Hypothalamus (tissue), 51 donors: ENCODE measurements around the gene RAD54L.

ENCODE experiments used
- DNase-seq, 51 donors: peaks; one replicate each; lab custom pipeline; 2025; lab: John Stamatoyannopoulos, UW

Gene RAD54L

DNA sequence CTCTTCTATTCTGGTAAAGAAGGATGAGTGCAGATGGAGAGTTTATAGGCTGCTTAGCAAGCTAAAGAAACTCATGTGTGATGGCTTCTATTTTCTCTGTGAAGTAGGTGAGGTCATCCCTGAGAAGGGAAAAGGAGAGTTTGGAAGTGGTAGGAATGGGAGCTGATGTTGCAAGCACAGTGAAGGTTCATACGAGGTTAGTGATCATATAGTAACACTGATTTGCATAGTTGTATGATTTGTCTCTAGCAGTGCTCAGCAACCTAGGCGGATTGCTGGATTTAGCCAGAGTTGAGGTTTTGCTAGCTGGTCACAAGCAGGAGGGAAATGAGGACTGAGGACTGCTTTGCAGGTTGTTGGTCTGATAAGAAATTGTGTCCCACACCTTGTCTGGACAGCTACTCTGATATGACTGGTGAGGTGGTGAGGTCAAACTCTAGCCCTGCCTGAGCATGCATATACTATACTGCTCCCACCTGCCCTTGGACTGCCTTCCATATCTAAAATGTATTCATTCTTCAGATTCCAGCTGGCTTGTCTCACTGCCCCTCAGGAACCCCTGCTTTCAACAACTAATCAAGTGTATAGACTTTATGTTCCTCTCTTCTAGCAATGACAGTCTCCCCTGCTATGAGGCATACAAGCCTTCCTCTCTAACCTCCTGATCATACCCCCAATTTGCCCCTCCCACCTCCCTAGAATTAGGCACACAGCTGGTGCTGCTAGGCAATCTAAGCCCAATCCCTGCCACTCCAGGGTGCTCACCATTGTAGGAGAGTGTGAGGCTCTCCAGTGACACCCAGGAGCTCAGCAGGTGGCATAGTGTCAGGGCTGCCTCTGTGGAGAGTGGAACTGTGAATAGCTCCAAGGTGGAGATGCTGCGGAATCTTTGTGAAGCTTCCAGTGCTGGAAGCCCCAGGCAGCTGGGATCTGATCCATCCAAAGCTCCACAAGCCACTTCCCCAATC, 37.3 kb downstream of the RAD54L start:
- no peak for DNase-seq

GRCh38 chr1:46285730-46286477, 38.3 kb downstream of the RAD54L start:
- no peak for DNase-seq

DNA sequence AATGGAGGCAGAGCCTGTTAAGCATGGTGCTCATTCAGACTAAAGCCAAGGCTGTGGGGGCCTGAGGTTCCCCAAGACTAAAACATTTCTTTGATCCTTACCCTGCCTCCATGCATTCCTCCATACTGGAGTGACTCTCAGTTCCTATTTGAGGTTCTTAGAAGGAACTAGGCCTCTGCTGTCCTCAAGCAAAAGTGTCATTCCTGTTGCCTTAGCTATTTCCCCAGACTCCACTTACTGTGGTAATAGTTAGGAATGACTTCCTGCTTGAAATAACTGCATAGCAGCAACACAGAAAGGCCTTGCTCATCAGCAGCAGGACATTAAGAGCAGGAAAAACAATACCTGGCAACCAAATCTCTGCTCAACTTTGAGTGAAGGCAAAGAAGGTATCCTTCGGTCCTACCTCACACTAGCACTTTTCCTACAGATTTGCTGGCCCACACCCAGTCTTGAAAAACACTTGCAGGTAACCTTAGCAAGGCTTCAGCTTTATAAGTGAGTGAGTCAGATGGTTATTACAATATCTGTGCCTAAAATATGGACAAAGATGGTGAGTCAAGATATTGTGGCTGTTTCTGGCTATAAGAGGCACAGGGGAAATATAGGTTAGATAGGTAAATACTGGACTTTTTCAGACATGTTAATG, 41.0 kb downstream of the RAD54L start:
- DNase-seq: no peak

DNA sequence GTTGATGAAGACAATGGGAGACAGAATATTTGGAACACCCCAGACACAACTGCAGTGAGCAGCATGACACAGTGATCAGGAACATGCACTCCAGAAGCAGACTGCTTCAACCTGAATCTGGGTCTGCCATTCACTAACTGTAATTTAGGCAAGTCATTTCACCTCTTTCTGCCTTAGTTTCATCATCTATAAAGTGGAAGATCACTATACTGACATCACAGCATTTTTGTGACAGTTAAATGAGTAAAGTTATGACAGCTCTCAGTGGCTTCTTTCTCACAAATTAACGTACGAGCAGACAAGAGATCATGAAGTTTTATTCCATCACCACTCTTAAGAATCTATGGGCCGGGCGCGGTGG, 41.6 kb downstream of the RAD54L start:
- no peak for DNase-seq

- no peak for DNase-seq
Observed at GRCh38 chr1:46289976-46290375, 42.4 kb downstream of the RAD54L start.

DNA sequence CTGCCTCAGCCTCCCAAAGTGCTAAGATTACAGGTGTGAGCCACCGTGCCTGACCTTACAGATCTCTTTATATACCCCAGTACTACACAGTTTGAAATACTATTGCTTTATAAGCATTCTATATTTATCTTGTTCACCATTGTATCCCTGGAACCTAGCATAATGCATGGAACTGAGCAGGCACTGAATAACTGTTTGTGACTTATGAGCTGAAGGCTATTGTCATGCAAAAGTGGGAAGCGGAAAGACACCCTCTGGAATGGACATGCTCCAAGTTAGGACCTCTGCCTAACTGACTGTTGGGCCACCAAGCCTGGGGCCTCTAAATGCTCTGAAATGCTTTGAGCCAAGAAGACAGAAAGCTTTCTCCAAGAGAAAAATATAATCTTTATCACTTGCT, 47.7 kb downstream of the RAD54L start:
- DNase-seq: no peak

DNA sequence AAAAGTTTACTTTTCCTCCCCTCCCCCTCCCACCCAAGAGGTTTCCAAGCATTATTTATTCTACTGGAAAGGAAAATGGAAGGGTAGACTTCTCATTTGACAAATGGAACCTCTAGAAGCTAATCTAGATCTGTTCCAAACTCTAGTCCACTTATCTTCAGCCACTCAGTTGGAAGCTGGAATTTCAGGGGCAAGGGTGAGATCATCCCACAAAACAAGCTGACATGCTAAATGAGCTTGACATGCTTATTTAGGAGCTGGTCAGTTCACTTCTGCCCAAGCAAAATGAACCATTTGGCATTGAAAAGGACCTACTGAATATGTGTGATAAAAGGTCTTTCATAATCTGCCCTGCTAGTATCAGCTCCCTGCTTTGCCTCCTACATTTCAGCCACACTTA, 50.8 kb downstream of the RAD54L start:
- DNase-seq: no peak

GRCh38 chr1:46300673-46301405, 53.3 kb downstream of the RAD54L start:
- DNase-seq: no peak

GRCh38 chr1:46301406-46301807, 53.8 kb downstream of the RAD54L start:
- DNase-seq: peak in 3 of 51 donors; percentile 23 to 54 (median 38)

DNA sequence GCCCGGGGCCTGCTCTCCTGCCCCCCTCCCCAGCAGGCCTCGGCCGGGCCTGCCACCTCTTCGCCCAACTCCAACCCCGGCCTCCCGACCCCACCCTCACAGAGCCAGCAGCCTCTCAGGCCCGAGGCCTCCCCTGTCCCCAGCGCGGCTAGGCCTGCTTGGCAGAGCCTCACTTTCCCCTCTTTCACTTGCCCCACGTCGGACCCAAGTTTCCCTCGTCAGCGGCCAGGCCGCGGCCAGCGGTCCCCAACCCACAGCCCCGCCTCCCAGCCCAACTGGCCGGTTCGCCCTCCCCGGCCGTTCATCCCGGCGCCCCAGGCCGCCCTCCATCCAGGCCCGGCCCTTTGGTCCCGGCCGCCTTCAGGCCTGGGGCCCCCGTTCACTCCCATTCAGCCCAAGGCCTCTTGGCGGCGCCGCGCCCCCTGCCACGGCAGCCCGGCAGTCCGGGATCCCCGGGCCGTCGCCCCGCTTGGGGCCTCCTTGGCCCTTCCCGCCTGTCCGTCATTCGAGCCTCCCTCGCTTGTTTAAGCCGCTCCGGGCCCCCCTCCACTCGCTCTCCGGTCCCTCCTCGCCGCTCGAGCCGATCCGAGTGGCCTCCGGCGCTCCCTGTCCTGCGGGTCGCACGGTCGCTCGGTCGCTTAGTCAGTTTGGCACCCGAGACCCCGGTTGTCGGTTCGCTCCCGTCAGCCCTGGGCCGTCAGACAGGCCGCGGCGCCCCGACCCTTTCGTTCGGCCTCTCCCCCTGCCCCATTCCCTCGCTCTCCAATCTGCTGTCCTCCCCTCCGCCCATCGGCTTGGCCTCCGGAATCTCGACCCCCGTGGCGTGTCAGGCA, 54.5 kb downstream of the RAD54L start:
- DNase-seq: peak in 36 of 51 donors; percentile 12 to 70 (median 52)

- peak in 19 of 51 donors; percentile 29 to 79 (median 53) for DNase-seq
Observed at GRCh38 chr1:46302641-46303037, 55.1 kb downstream of the RAD54L start.

GRCh38 chr1:46303038-46303871, 55.7 kb downstream of the RAD54L start, which contains the start of the genes LRRC41 and UQCRH:
Gene LRRC41, minus strand, starts transcription at chr1:46303616. Its CDS starts 294 bp downstream, at chr1:46303322.
Gene UQCRH, plus strand, starts transcription at chr1:46303698. Its CDS starts 69 bp downstream, at chr1:46303767.
- peak; percentile 37 to 98 (median 91) for DNase-seq

DNA sequence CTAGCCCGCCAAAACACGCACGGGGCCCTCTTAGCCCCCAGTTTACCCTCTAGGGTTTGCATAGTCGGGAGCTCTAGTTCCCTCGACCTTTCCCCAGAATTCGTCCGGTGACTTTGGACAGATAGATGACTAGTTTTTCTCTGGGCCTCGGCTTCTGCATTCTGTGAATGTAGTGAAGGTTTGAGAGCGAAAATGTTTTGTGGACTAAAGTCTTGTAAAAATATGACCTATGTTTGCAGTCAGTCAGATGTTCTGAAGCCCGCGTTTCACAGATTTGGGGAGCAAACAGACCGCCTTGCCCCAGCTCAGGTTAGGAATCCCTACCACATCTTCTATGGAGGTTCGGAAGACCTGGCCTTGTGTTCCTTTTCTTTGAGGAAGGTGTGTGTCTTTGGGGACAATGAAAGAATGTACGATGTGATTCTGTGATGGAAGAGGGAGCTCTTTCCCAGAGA, 56.3 kb downstream of the RAD54L start:
- peak in 1 of 51 donors; percentile 36 for DNase-seq

DNA sequence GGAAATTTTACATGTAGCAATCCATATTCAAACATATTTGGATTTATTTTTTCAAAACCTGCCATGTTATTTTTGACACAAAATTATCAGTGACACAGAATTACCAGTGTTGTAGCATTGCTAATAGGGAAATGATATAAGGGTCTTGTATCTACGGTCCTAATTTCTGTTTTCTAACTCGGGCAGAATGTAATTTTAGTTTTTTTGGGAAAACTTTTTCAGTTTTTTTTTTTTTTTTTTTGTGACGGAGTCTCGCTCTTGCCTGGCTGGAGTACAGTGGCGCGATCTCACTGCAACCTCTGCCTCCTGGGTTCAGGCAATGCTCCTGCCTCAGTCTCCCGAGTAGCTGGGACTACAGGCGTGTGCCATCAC, 58.6 kb downstream of the RAD54L start:
- DNase-seq: no peak

GRCh38 chr1:46309401-46310159, 62.0 kb downstream of the RAD54L start:
- DNase-seq: no peak

DNA sequence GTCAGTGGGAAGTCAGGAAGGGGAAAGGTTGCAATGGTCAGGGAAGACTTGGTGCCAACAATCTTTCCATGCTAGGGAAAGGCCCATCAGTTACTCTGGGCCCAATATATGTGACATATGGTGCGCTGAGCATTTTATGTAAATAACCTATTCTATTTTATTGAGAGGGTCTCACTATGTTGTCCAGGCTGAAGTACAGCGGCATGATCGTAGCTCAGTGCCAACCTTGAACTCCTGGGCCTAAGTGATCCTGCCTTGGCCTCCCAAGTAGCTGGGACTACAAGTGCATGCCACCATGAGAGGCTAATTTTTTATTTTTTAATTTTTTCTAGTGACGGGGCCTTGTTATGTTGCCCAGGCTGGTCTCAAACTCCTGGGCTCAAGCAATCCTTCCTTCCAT, 62.8 kb downstream of the RAD54L start:
- DNase-seq: no peak

DNA sequence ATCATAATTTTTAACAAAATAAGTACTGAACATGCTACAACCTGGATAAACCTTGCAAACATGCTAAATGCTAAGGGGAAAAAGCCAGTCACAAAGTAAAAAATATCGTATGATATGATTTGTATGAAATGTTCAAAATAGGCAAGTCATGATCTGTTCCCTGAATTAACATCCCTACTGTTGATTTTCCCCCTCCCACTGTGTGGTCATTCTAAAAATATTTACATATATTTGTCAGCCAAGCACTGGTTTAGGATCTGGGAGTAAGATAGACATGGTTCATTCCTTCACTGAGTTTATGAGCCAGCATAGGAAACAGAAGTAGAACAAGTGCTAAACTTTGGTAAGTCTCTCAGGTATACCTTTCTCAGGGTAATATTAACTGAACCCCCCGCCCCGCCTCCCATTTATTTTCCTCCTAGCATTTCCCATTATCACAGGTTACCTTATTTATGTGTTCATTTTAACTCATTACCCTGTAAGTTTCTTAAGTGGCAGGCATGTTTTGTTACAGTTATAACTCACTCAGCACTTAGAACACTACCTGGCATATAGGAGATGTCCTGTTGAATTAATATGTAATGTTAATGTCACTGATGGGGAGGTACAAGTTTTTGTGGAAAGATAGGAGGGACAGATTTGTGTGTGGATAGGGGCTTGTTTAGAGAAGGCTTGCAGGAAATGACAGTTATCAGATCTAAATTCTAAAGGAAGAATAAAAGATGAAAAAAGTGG, 68.3 kb downstream of the RAD54L start:
- DNase-seq: no peak
